Measurements from ENCODE around the gene PRR9. TPM values are rescaled to one million over a fixed set of nuclear protein-coding genes. Genes with fewer than 3 reads are reported as not detected.

PRR9 gene
- total and polyA plus RNA-seq, 2 experiments from 2014 or later: not detected

DNA sequence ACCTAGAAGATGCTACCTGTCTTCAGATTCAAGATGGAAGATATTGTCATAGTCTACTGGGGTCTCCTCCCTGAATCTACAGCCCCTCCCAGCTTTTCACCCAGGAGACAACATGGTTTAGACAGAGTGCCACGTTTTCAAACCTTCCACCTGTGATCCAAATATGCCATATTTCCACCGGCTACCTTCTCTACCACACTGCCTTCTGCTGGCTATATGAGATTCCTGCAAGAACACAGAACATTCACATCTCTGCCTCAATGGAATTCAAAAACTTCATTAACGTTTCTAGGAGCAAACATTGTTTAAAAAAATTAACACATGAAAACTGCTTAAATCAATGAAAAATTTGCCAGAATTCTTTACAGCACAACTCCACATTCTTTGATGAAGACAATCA lies 27.0 kb upstream of the PRR9 start:
- TF ChIP-seq, protein P1, sequence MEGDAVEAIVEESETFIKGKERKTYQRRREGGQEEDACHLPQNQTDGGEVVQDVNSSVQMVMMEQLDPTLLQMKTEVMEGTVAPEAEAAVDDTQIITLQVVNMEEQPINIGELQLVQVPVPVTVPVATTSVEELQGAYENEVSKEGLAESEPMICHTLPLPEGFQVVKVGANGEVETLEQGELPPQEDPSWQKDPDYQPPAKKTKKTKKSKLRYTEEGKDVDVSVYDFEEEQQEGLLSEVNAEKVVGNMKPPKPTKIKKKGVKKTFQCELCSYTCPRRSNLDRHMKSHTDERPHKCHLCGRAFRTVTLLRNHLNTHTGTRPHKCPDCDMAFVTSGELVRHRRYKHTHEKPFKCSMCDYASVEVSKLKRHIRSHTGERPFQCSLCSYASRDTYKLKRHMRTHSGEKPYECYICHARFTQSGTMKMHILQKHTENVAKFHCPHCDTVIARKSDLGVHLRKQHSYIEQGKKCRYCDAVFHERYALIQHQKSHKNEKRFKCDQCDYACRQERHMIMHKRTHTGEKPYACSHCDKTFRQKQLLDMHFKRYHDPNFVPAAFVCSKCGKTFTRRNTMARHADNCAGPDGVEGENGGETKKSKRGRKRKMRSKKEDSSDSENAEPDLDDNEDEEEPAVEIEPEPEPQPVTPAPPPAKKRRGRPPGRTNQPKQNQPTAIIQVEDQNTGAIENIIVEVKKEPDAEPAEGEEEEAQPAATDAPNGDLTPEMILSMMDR (IDR thresholded peaks at IDR 0.05; ENCODE audit: low read depth, low read length): no peak
- Histone ChIP-seq H3K27me3 (no peaks in the 10 kb centered on the region), H3K36me3 (no peaks in the 10 kb centered on the region), H3K9me3 (ENCODE audit: low read depth) (no peaks in the 10 kb centered on the region), H3K27ac (no peak overlapping the region), H3K4me1 (ENCODE audit: low read depth) (no peaks in the 10 kb centered on the region), H3K4me3 (no peak overlapping the region)
- DNase-seq (ENCODE audit: low read depth in 1 of 2, low spot score in 1 of 2): peak in 1 of 2 donors; percentile 1

DNA sequence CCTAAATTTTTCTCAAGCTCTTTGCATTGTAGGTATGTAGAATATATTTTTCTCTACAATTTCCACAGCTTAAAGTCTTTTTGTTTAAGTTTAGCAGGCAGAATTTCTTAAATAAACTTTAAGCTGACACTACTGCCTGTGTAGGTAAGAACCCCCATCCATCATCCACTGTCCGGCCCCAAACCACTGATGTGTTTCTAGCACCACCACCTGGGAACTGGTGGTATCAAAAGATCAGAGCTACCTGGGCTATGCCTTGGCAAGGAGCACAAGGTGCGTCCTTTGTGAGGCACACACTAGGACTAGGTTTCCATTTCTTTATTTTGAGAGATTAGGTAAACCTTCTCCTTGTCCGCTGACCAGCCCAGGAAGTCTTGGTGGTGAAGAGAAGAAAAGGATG lies 24.7 kb upstream of the PRR9 start:
- DNase-seq (ENCODE audit: low read depth in 1 of 2, low spot score in 1 of 2): peak in 1 of 2 donors; percentile 52
- Histone ChIP-seq H3K4me3 (no peak overlapping the region), H3K36me3 (no peaks in the 10 kb centered on the region), H3K27me3 (no peaks in the 10 kb centered on the region), H3K9me3 (ENCODE audit: low read depth) (no peaks in the 10 kb centered on the region), H3K27ac (no peak overlapping the region), H3K4me1 (ENCODE audit: low read depth) (no peaks in the 10 kb centered on the region)
- TF ChIP-seq, protein P1 (IDR thresholded peaks at IDR 0.05; ENCODE audit: low read depth, low read length): no peak

DNA sequence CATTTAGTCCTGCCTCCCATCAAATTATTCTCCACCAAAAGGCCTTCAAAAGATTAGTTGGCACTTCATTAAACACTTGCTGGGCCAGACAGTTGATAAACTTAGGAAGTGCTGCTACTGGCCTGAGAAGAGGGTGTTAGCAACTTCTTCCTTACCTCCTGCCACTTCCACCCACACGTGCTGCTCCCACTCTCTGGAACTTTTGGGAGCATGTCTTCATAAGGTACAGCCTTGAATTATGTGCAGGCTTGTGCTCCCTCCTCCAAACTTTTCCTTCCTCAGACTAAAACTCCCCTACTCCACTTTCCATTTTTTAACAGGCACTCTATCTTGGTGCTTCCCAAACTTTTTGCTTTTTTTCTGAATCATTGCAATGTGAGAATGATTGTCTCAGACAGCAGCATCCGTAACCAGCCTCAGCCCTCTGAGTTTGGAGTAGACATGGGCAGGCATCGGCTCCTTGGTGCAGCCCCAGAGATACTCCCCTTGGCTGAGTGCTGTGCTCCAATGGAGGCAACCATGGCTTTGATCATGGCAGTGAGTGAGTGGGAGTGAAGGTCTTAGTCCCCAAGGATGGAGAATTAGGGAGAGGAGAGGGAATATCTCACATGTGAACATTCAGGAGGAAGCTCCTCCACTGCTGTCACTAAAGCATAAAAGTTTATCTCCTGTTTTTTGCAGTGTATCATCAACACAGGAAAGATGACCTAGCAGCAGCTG lies 22.9 kb upstream of the PRR9 start:
- no peak overlapping the region for H3K4me3 ChIP-seq
- no peaks in the 10 kb centered on the region for H3K9me3 ChIP-seq (ENCODE audit: low read depth)
- H3K4me1 ChIP-seq (ENCODE audit: low read depth): no peaks in the 10 kb centered on the region
- no peaks in the 10 kb centered on the region for H3K36me3 ChIP-seq
- TF ChIP-seq, protein P1 (IDR thresholded peaks at IDR 0.05; ENCODE audit: low read depth, low read length): no peak
- H3K27ac ChIP-seq: no peak overlapping the region
- DNase-seq (ENCODE audit: low read depth in 1 of 2, low spot score in 1 of 2): no peak
- H3K27me3 ChIP-seq: no peaks in the 10 kb centered on the region

DNA sequence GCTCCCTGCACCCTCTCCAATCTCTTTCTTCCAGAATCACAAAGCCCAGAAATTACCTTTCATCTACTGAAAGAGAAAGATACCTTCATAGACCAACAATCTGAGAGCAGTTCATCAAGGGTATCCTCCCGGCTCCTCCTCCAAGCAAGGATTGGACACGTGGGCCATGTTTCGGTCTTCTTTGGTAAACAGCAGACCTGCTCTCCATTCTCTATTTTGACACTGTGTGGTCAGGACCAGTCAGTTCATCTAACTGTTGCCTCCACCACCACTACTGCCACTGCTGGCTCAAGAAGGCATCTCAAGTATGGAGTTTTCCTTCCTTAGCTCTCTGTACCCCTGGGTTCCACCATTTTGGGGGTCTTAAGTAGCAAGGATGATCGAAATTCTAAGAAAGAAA lies 22.2 kb upstream of the PRR9 start:
- no peak overlapping the region for H3K27ac ChIP-seq
- H3K36me3 ChIP-seq: no peaks in the 10 kb centered on the region
- H3K27me3 ChIP-seq: no peaks in the 10 kb centered on the region
- no peaks in the 10 kb centered on the region for H3K9me3 ChIP-seq (ENCODE audit: low read depth)
- no peaks in the 10 kb centered on the region for H3K4me1 ChIP-seq (ENCODE audit: low read depth)
- TF ChIP-seq, protein P1 (IDR thresholded peaks at IDR 0.05; ENCODE audit: low read depth, low read length): no peak
- no peak for DNase-seq (ENCODE audit: low read depth in 1 of 2, low spot score in 1 of 2)
- H3K4me3 ChIP-seq: no peak overlapping the region

DNA sequence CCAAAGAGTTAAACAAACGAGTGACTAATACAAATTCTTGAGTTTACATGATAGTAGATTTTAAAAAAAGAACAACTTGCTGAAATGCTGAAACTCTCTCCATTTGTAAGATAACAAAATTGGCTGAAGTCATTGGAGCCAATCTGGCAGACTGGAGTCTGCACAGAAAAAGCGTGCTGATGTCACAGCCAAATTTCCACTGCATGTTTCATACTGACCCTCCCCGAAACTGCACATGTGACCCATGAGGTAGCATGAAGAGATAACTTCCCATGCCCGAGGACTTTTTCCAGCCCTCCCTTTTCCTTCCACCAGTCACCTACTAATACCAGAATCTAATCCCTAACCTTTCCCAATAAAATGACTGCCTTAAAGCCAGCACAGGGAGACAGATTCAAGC lies 15.4 kb upstream of the PRR9 start:
- no peaks in the 10 kb centered on the region for H3K27me3 ChIP-seq
- H3K4me3 ChIP-seq: no peak overlapping the region
- no peaks in the 10 kb centered on the region for H3K9me3 ChIP-seq (ENCODE audit: low read depth)
- no peak for DNase-seq (ENCODE audit: low read depth in 1 of 2, low spot score in 1 of 2)
- TF ChIP-seq, protein P1 (IDR thresholded peaks at IDR 0.05; ENCODE audit: low read depth, low read length): no peak
- H3K27ac ChIP-seq: no peak overlapping the region
- no peaks in the 10 kb centered on the region for H3K36me3 ChIP-seq
- no peaks in the 10 kb centered on the region for H3K4me1 ChIP-seq (ENCODE audit: low read depth)

All from cardiac muscle cell (in vitro differentiated cells and primary cell).